Thoracic aorta (tissue), 2 donors: ENCODE data around the gene DCXR. TPM values are rescaled to one million over a fixed set of nuclear protein-coding genes. Genes with fewer than 3 reads are reported as not detected.

Source experiments
- ATAC-seq: fragments of 150-250 bp; one replicate; pipeline ENCODE4 v1.8.0; 2017; ENCODE audit warnings: low read depth; ENCODE audit not compliant: insufficient number of reproducible peaks, low FRiP score
- DNase-seq: peaks from one replicate; pipeline ENCODE4 v3.0.0-alpha.2; 2020; ENCODE audit warnings: low spot score
- H3K27ac ChIP-seq, 2 donors: fragments of 200-600 bp; sonication (generic); 1 replicate in 1 of 2; 2 replicates in 1 of 2; pipeline ENCODE4 v1.5.1; 2016; ENCODE audit warnings: mild to moderate bottlenecking in 2 of 2, moderate library complexity in 2 of 2
- H3K27me3 ChIP-seq: fragments of 200-600 bp; sonication (generic); replicated peaks from 2 replicates; pipeline ENCODE4 v1.6.0; 2016; ENCODE audit warnings: mild to moderate bottlenecking; ENCODE audit not compliant: insufficient read depth
- H3K36me3 ChIP-seq: fragments of 200-600 bp; sonication (generic); one replicate; pipeline ENCODE4 v1.5.1; 2016
- H3K4me1 ChIP-seq, 2 donors: fragments of 200-600 bp; sonication (generic); 1 replicate in 1 of 2; 2 replicates in 1 of 2; pipeline versions ENCODE4 v1.5.1 to v1.6.0; 2016; ENCODE audit warnings: low read depth in 2 of 2, mild to moderate bottlenecking in 1 of 2; ENCODE audit not compliant: control insufficient read depth in 1 of 2
- H3K4me3 ChIP-seq: fragments of 200-600 bp; sonication (generic); 2 replicates; pipeline ENCODE4 v1.5.1; 2016; ENCODE audit warnings: mild to moderate bottlenecking
- H3K9me3 ChIP-seq: fragments of 200-600 bp; sonication (generic); 2 replicates; pipeline ENCODE4 v1.5.1; 2016
- CTCF ChIP-seq: fragments of 200-600 bp; sonication (generic); IDR thresholded peaks from one replicate; pipeline ENCODE4 v1.5.1; 2019; ENCODE audit warnings: antibody characterized with exemption
- total RNA-seq, 2 donors: library from RNA; depleted of rRNA; stranded (reverse); fragments of >200 nt; gene quantifications; one replicate each; pipeline versions ENCODE4 v1.1.0 to v1.2.3, GENCODE V29; 2016

The DCXR gene
- total RNA-seq, 2 donors from 2014 or later: 33.9 to 87.1 TPM

- Histone ChIP-seq H3K9me3 (no peaks in the 10 kb centered on the region), H3K4me3 (no peak overlapping the region), H3K27ac (no peak overlapping the region), H3K27me3 (no peaks in the 10 kb centered on the region), H3K36me3 (peaks cover 9% of the 10 kb centered on the region), H3K4me1 (peaks cover 9 to 17% of the 10 kb centered on the region in 2 donors)
- no peak for TF ChIP-seq CTCF
- DNase-seq: no peak
- no peak for ATAC-seq
These were observed 41.2 kb downstream of the DCXR start for GRCh38 chr17:81996232-81996756.

GRCh38 chr17:81995463-81996231 lies 41.9 kb downstream of the DCXR start:
- no peak for TF ChIP-seq CTCF
- Histone ChIP-seq H3K4me3 (no peak overlapping the region), H3K27ac (no peak overlapping the region), H3K4me1 (peaks cover 9 to 19% of the 10 kb centered on the region in 2 donors), H3K9me3 (no peaks in the 10 kb centered on the region), H3K36me3 (peaks cover 9% of the 10 kb centered on the region), H3K27me3 (no peaks in the 10 kb centered on the region)
- ATAC-seq (no peak), DNase-seq (no peak)

GRCh38 chr17:81994593-81995462 lies 42.7 kb downstream of the DCXR start:
- Histone ChIP-seq H3K36me3 (peaks cover 9% of the 10 kb centered on the region), H3K27me3 (no peaks in the 10 kb centered on the region), H3K27ac (no peak overlapping the region), H3K4me1 (peaks cover 9 to 19% of the 10 kb centered on the region in 2 donors), H3K9me3 (no peaks in the 10 kb centered on the region), H3K4me3 (no peak overlapping the region)
- no peak for DNase-seq
- no peak for ATAC-seq
- no peak for TF ChIP-seq CTCF

- peaks cover 9 to 19% of the 10 kb centered on the region in 2 donors for H3K4me1 ChIP-seq
- no peak for ATAC-seq
- TF ChIP-seq CTCF: no peak
- no peak for DNase-seq
- peaks cover 9% of the 10 kb centered on the region for H3K36me3 ChIP-seq
- no peaks in the 10 kb centered on the region for H3K9me3 ChIP-seq
- no peak overlapping the region for H3K27ac ChIP-seq
- H3K4me3 ChIP-seq: no peak overlapping the region
- no peaks in the 10 kb centered on the region for H3K27me3 ChIP-seq
These were observed 43.5 kb downstream of the DCXR start for GRCh38 chr17:81993729-81994592.
